NCI-H128 (cell line): ENCODE data around the gene RBMS3.

ENCODE experiments used
- DNase-seq: peaks from one replicate; lab custom pipeline; 2025; ENCODE audit not compliant: unreplicated experiment; lab: John Stamatoyannopoulos, UW

RBMS3 gene

DNA sequence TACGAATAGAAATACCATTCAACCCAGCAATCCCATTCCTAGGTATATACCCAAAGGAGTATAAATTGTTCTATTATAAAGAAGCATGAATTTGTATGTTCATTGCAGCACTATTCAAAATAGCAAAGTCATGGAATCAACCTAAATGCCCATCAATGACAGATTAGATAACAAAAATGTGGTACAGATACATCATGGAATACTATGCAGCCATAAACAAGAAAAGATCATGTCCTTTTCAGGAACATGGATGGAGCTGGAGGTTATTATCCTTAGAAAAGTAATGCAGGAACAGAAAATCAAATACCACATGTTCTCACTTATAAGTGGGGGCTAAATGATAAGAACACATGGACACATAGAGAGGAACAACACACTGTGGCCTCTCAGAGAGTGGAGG lies 571.9 kb downstream of the RBMS3 start:
- DNase-seq, result no peak

- DNase-seq, result no peak
Measured at GRCh38 chr3:29853841-29854397, 573.0 kb downstream of the RBMS3 start.

DNA sequence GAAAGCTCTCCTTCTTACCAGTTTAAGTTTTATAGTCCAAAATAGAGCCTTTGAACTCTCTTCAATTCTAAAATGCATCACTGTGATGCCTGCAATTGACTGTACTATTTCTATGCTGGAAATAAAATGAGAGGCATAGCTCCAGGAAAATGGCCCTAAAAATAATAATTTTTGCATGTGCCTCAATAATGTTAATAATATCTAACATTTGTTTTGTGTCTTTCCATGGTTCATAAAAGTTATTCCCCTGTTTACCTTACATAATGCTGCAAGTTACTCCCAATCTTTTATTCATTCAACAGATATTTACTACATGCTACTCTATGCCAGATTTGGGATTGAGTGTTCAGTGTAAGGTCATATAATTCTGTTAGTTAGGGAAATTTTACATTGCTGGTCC lies 574.0 kb downstream of the RBMS3 start:
- DNase-seq, result no peak

- DNase-seq, result no peak
Measured at GRCh38 chr3:29859726-29860270, 578.9 kb downstream of the RBMS3 start.

GRCh38 chr3:29864809-29865208 lies 583.9 kb downstream of the RBMS3 start:
- DNase-seq, result no peak

DNA sequence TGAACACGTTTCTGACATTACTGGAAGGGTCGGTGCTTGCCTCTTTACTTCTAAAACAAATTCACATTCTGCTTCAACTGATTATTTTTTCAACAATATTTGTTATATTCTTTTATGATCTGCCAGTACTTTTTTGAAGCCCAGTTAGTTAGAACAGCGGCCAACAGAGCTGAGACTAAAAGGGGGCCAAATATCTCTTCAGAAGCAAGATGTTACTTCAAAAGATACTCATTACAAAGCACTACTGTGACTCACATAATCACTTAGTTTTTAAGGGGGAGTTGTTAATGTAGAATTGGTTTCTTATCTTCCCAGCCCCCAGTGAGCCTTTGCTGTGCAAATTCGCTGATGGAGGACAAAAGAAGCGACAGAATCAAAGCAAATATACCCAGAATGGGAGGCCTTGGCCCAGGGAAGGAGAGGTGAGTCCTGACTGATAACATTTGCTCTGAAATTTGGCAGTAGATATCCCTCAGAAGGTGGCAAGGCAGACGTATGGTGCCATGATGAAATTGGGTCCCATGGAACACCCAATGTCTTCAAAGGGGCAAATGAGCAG lies 587.8 kb downstream of the RBMS3 start:
- no peak for DNase-seq

DNA sequence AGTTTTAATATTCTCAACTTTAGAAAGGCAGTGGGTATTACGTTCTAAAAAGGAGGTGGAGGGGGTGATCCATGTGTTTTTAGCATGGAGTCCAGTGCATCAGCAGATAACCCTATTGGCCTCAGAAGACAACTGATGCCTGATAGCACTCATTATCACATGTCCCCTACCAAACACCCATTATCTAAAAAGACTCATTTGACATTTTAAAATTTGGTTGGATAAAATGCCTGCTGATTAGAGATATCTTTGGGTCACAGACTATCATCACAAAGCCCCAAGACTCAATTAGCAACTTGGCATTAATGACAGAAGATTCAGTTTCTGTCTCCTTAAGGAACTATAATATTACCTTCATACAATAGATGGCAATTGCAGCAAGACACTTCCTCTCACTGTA lies 589.3 kb downstream of the RBMS3 start:
- DNase-seq, result no peak

DNA sequence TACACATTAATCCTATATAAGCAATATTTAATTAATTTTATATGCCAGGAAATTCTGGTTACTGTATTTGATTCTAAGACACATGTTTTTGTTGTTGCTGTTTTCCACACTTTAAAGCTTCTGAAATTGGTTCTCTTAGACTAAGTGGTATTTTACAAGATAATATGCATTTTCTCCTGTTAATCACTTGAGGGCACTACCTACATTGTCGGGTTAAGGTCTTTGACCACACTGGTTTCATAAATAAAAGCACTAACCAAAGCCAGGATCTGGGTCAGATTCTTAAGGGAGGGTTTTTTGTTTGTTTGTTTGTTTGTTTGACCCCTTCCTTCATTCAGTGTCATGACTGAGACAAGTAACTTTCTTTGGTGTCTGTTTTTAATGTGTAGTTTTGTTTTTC lies 590.2 kb downstream of the RBMS3 start:
- no peak for DNase-seq

- DNase-seq, result no peak
Measured at GRCh38 chr3:29880809-29881208, 599.9 kb downstream of the RBMS3 start.

GRCh38 chr3:29887451-29887850 lies 606.6 kb downstream of the RBMS3 start:
- DNase-seq, result no peak

DNA sequence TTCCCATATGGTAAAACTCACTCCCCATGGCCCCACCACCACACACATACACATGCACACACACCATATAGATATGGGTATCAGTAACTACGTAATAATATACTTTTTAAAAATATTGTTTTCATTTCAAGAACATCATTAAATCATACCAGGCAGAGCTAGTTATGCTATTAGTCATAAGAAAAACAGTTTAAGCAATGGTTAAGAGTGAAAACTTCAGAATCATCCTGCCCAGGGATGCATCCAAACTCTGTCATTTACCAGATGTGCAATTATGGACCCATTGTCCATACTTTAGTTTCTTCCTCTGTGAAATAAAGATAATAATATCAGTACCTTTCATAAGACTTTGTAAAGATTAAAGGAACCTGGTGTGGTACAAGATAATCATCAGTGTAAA lies 608.3 kb downstream of the RBMS3 start:
- DNase-seq, result no peak

DNA sequence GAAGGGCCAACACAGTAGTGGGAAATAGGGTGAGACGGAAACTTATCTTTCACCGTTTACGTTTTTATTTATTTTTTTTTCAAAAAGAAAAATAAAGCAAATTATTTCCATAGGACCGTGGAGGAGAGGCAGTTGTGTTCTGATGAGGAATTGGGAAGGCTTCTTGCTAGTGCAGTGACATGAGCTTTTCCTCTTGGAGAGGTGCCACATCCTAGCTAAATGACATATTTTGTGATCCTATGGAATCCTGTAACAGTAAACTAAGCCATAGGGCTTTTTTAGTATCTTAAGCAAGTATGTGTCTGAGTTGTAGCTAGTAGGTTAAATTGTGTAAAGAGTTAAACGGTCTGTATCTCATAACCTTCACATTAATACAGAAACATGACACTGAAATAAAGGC lies 609.9 kb downstream of the RBMS3 start:
- DNase-seq, result no peak

DNA sequence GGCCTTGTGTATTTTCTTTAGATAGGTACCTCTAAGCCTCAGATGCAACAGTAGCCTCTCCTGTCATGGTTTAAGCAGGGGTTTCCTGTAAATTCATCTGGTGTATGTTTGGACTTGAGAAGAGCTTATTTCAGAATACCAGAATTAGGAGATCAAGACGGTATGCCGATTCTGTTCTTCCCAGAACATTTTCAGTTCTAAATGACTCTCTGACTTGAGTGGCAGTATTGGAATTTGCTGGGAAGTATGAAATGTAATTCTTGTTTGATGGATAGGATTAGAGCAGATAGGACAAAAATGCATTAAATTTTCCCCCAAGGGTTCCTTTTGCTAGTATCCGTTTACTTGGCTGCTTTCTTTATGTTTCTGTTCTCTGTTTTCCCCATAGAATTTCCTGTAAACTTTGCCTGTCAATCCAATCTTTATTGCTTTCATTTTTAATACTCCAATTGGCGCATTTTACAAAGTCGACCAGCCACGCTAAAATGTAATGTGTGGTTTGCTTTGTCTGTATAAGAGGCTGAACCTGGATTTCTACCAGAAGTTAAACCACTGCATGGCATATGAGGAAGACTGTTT lies 612.2 kb downstream of the RBMS3 start:
- no peak for DNase-seq

DNA sequence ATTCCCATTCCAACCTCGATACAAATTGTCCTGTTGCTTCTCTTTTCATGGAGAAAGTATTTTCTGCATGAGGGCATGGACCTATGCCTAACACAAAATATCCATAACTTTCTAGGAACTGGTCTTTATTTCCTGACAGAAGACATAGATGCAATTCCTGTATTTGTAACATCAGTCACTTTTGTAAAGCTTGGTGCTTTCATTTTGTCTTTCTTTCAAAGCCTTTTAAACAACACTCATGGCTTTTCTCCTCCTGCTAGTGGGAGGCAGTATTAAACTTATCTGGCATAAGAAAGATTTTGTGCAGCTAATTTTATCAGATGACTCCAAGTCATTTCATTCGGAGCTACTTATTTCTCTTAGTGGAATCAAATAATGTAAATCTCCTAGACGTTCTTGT lies 616.0 kb downstream of the RBMS3 start:
- no peak for DNase-seq

DNA sequence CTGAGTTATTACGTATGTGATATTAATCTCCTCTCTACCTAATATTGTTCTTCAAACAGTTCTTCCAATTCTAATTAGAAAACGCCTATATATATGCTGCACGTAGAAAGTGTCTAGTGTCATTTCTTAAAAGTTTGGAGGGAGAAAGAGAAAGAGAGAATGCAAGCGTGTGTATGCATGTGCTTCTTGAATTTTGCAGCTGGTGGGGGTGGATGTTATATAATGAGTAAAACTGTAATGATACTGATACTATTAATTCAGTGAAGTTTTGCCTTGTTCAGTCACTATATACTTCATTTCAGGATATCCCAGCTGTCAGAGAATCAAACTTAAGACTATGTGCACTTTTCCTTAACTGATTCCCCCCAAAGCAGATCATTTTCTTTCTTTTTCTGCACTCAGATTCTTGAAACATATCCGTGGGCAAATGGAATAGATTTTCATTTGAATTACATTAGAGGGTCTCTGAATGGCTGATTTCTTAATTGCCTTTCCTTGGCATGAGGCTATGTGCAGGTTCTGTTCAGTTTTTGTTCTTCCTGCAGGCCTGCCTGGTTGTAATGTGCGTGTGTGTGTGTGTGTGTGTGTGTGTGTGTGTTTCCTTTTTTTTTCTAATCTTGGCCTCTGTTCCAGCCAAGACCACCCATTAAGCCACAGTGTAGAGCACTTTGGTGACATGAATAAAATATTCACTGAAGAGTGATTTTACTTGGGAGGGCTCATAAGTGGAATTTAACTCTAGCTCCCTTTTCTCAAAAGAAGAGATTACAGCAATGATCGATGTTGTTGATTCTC lies 617.5 kb downstream of the RBMS3 start:
- DNase-seq, result no peak

DNA sequence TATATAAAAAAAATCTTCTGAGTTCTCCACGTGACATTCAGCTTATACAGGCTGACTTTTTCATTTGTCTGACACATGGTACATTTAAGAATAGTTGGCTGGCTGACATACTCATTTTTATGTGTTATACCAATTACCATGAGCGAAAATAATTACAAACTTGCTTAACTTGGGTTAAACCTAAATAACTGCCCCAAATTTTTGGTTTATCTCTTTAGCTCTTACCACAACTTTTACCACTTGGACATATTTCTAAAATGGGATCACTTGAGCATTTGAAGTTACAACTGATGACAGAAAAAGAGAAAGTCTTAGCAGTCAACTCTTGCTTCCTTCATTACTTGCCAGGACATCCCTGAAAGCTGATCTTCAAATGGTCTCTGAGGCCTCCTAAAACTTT lies 618.1 kb downstream of the RBMS3 start:
- no peak for DNase-seq

GRCh38 chr3:29901097-29901496 lies 620.2 kb downstream of the RBMS3 start:
- DNase-seq, result no peak

DNA sequence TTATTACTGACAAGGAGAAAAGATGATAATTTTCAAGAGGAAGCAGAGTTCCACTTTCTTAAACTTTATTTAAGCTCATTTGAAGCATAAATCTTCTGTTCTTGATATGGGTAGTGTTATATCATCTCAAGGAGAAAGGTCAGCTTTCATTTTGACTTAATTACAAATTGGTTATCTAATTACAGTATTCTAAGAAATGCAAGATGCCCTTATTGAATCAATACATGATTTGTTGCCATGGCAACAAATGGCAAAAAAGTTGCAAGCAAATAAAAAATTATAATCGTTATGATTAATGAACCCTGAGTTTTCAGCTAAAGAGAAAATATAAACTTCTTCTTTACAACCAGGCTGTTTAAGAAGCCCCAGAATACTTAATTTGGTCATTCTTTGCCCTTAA lies 622.7 kb downstream of the RBMS3 start:
- DNase-seq, result no peak

- DNase-seq, result no peak
Measured at GRCh38 chr3:29906906-29907305, 626.0 kb downstream of the RBMS3 start.

GRCh38 chr3:29912600-29913288 lies 631.9 kb downstream of the RBMS3 start:
- DNase-seq, result no peak

GRCh38 chr3:29914861-29915524 lies 634.1 kb downstream of the RBMS3 start:
- no peak for DNase-seq
